Measurements from ENCODE around the gene MTCL1.
A peak's percentile ranks its signal among the peaks of the same experiment; 100 is the strongest.

Gene MTCL1

GRCh38 chr18:8705238-8705960 lies at the start of gene MTCL1:
Gene MTCL1, plus strand, starts transcription at chr18:8705556. Its CDS starts 105 bp downstream, at chr18:8705661.
- no peak for DNase-seq (ENCODE audit: low read depth, low spot score)

DNA sequence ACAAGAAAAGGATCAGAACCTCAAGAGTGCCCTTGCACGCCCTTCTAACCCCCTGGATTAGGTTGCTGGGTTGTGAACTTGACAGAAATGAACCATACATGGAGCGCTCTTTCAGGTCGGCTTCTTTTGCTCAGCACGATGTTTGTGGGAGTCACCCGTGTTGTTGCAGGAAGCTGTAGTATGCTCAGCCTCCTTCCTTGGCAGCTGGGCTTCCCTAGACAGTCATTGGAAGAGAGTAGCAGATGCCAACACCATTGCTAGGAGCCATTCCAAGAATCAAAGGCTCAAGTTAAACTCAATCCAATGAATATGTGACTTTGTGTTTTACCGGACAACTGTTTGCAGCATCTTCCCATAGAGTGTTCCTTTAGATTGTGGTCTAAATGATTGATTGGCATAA lies 49.1 kb upstream of the MTCL1 start:
- DNase-seq (ENCODE audit: low read depth, low spot score), result no peak

GRCh38 chr18:8657050-8657820 lies 48.1 kb upstream of the MTCL1 start:
- peak; percentile 17 for DNase-seq (ENCODE audit: low read depth, low spot score)

- DNase-seq (ENCODE audit: low read depth, low spot score), result peak; percentile 85
These were observed 47.4 kb upstream of the MTCL1 start for GRCh38 chr18:8657873-8658470.

DNA sequence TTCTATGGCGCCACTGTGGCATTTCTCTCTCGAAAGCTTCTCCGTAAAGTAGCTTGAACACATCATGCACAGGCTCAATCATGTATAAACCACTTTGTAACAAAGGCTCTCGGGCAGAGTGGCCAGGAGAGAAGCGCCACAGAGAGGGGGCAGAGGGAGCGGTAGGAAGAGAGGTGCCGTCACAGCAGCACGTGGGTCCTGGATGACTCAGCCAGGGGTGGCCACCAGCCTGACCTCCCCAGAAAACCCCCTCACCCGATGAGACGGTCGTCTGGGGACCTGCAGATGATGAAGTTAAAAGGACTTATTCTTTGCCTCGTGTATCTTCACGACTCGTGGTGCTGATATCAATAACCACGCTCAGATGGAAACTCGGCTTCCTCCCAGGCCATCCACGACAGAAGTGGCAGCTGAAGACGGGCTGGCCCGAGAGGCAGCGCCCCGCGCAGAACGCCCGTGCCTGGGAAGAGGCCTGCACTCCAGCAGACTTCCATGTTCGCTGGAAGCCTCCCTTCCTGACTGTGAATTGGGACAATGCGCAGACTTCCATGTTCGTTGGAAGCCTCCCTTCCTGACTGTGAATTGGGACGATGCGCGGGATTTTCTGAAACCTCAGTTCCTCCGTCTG lies 46.4 kb upstream of the MTCL1 start:
- DNase-seq (ENCODE audit: low read depth, low spot score), result no peak

DNA sequence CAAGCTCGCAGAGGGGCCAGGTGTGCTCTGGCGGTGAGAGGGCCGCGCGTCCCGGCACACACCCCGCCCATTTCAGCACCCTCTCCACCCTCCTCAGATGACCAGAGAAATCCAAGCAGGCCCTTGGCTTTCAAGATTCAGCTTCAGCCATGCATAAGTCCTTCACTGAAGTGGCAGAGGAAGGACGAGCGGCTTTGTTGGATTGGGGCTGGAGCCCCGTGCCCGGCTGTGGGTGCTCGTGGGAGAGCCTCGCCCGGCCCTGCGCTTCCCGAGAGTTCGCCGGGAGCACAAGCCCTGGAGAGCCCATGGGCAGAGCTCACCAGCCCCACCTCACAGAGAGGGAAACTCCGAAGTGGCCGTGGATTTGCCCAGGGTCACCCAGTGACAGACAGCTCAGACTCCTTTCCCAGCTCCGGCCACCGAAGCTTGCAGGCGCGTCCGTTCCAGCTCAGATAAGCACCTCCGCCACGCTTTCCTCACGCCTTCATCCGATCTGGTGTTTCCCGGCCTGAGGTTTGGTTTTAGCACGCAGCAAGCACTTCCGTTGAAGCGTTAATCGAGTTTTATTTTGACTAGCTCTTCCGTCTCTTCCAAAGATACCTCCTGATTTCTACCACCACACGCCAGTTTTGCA lies 45.6 kb upstream of the MTCL1 start:
- DNase-seq (ENCODE audit: low read depth, low spot score), result no peak

DNA sequence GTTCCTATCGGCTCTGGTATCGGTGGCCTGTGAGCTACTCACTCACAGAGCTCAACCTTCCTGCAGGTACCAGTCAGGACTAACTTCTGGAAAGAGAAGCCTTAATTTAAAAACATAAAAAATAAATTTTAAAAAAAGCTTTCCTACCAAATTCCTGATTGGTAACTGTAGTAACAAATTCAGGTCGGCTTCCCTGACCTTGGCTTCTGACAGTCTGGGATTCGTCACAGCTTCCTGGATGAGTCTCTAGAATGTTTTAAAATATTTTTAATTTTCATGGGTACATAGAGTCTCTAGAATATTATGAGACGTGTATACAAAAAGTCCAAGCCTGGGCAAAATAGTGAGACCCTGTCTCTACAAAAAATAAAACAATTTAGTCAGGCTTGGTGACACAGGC lies 45.0 kb upstream of the MTCL1 start:
- DNase-seq (ENCODE audit: low read depth, low spot score), result no peak

GRCh38 chr18:8661754-8662559 lies 43.4 kb upstream of the MTCL1 start:
- peak; percentile 88 for DNase-seq (ENCODE audit: low read depth, low spot score)

GRCh38 chr18:8662560-8663255 lies 42.6 kb upstream of the MTCL1 start:
- DNase-seq (ENCODE audit: low read depth, low spot score), result no peak

DNA sequence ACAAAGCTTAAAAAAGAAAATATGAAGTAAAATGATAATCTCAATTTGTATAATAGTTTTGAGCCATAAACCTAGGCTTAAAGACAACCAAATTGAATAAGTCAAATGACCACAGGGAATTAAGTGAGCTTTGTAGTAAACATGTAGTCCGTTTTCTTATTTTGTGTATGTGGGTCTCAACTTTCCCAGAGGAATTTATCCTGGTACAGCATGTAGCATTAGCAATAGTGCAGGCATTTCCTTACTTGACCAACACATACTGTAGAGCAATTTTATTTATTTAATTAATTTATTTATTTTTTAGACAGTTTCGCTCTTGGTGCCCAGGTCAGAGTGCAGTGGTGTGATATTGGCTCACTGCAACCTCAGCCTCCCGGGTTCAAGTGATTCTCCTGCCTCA lies 37.5 kb upstream of the MTCL1 start:
- DNase-seq (ENCODE audit: low read depth, low spot score), result no peak

- DNase-seq (ENCODE audit: low read depth, low spot score), result no peak
These were observed 37.0 kb upstream of the MTCL1 start for GRCh38 chr18:8668381-8668780.

- no peak for DNase-seq (ENCODE audit: low read depth, low spot score)
These were observed 35.8 kb upstream of the MTCL1 start for GRCh38 chr18:8669571-8669970.

- DNase-seq (ENCODE audit: low read depth, low spot score), result no peak
These were observed 31.8 kb upstream of the MTCL1 start for GRCh38 chr18:8673256-8674209.

- DNase-seq (ENCODE audit: low read depth, low spot score), result no peak
These were observed 30.3 kb upstream of the MTCL1 start for GRCh38 chr18:8675057-8675456.

- no peak for DNase-seq (ENCODE audit: low read depth, low spot score)
These were observed 24.2 kb upstream of the MTCL1 start for GRCh38 chr18:8681196-8681595.

- DNase-seq (ENCODE audit: low read depth, low spot score), result no peak
These were observed 20.8 kb upstream of the MTCL1 start for GRCh38 chr18:8684577-8684976.

DNA sequence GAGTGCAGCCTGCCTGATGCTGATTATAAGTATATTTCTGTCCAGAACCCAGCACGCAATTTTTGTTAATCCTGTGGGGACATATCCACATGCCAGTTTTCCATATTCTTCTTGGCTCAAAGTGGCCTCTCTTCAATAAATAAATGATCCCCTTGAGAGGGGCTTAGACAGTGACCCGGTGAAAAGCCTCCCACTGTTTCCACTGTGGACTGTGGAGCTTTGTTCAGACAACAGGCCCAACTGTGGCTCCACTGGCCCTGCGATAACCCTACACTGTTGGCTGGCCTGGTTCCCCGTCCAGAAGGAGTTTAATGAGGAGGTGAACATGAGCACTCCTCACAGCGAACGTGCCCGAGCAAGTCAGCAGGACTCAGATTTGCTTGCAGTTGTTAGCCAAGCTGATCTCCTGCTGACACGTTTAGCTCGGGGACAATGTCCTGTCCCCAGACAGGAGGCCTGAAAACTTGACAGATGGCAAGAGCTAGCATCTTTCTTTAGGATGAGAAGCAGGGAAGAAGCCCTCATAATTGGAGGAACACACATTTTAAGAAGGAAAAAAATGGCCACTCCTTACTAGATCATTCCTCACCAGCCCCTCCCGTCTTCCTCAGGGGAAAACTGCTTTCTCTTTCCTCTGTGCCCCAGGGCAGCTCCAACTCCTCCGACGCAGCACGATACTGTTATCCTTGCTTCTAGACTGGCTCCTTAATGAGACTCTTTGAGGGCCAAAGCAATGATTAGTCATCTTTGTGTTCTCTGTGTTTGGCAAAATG lies 20.0 kb upstream of the MTCL1 start:
- peak; percentile 90 for DNase-seq (ENCODE audit: low read depth, low spot score)

DNA sequence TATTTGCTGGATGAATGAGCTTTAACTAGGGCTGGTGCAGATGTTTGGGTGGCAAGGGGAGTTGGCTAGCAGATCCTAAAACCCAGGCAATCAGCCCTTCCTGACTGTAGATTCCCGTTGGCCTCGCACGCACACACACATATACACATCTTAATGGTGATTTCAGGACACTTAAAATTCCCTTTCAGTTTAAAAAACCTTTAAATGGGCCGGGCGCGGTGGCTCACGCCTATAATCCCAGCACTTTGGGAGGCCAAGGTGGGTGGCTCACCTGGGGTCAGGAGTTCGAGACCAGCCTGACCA lies 19.5 kb upstream of the MTCL1 start:
- no peak for DNase-seq (ENCODE audit: low read depth, low spot score)

DNA sequence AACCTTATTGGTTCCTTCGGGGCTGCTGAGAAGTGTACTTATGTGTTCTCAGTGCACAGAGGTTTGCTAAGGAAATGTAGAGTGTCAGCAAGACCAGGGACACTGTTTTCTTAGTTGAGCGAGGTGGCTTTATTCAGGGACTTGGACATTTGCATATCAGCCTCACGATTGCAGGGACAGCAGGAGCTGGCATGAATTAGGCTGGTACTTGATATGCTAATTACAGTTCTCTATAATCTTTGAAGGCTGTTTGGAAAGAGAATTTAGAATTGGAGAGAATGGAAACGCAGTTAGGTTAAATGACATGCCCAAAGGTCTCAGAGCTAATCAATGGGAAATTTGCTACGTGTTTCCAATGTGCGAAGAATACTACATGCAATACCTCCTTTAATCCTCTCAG lies 18.7 kb upstream of the MTCL1 start:
- no peak for DNase-seq (ENCODE audit: low read depth, low spot score)
